H1 (cell line): ENCODE measurements around the gene TRHDE.

ENCODE experiments used
- CTCF ChIP-seq, 3 experiments: IDR thresholded peaks; 1 replicate in 2 of 3; 2 replicates in 1 of 3; pipeline versions ENCODE4 v1.5.1 to v1.6.1; 2011; ENCODE audit warnings: low read length in 3 of 3, mild to moderate bottlenecking in 3 of 3, inconsistent platforms in 2 of 3, low read depth in 1 of 3, moderate library complexity in 1 of 3; ENCODE audit not compliant: insufficient read depth in 1 of 3; ENCODE audit errors: control extremely low read depth in 1 of 3
- TAF1 ChIP-seq: IDR thresholded peaks from 2 replicates; pipeline ENCODE4 v1.6.1; 2011; ENCODE audit warnings: mild to moderate bottlenecking, low read depth, low read length

GRCh38 chr12:72323881-72324280 is 51.7 kb downstream of the TRHDE start:
- TF ChIP-seq CTCF (IDR thresholded peaks at IDR 0.05; ENCODE audit: control extremely low read depth in 1 of 3, insufficient read depth in 1 of 3, low read depth in 1 of 3, low read length in 3 of 3) (no peak), TAF1 (no peak)
